Raji (cell line): ENCODE measurements around the gene KIRREL3.

Experiments
- POLR2A ChIP-seq: IDR thresholded peaks from 2 replicates; pipeline ENCODE4 v1.6.1; 2011; ENCODE audit warnings: low read depth, low read length, control low read depth; ENCODE audit not compliant: insufficient read depth

The KIRREL3 gene

DNA sequence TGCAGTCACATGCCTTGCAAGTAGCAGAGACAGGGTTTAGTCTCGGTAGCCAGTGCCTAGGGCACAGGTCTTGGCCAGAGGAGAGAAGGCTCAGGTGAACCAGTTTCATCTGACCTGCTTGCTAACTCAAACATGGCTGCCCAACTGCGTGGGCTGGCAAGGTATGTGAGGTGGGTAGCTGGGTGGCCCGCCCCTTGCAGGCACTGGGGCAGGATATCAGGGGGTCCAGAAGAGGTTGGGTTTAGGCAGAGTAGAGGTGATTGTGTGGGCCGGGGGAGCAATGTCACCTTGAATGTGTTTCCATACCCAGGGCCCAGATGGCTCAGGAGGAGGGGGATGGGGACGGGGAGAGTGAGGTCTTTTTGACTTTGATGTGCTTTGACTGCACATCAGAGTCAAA is 607.4 kb downstream of the KIRREL3 start:
- TF ChIP-seq POLR2A = no peak

DNA sequence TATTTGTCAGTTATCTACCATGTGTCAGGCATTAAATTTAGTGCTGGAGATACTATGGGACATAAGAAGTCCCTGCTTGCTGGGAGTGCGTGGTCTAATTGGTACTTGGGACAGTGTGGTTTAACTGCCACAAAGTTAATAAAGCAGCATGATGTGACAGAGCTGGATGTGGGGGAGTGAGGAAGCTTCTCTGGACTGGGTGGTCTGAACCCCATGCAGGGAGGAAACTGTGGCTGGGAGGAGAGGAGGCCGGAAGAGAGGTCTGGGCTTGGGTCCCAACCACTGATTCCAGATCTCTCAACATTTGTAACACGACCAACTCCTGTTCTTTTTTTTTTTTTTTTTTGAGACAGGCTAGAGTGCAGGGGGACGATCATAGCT is 607.9 kb downstream of the KIRREL3 start:
- no peak for TF ChIP-seq POLR2A

DNA sequence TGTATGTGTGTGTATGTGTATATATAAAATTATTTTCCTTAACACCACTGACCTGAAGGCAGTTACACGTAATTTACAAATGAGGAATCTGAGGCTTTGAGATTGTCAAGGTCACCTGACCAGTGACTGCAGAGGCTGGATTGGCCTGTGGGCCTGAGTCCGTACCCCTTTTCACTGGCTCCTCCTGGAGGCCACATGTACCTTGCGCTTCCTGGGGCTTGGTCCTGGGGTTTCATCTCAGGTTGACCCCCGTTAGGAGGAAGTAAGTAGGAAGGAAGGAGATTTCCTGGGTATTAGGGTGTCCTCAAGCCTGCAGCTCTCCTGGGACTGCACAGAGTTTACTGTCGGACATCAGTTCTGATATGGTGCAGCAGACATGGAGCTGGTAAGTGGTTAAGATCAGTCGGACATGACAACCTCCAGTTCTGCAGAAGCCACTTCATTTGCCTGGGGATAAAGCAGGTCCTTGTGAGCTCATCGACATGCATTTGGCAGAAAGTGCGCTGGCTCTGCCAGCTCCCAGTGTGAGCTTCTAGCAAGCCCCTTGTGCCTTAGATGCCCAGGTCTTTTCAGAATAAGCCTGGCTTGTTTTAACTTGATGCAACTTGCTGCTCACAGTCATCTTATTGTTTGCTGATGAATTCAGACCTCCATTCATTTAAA is 608.5 kb downstream of the KIRREL3 start:
- TF ChIP-seq POLR2A = no peak

DNA sequence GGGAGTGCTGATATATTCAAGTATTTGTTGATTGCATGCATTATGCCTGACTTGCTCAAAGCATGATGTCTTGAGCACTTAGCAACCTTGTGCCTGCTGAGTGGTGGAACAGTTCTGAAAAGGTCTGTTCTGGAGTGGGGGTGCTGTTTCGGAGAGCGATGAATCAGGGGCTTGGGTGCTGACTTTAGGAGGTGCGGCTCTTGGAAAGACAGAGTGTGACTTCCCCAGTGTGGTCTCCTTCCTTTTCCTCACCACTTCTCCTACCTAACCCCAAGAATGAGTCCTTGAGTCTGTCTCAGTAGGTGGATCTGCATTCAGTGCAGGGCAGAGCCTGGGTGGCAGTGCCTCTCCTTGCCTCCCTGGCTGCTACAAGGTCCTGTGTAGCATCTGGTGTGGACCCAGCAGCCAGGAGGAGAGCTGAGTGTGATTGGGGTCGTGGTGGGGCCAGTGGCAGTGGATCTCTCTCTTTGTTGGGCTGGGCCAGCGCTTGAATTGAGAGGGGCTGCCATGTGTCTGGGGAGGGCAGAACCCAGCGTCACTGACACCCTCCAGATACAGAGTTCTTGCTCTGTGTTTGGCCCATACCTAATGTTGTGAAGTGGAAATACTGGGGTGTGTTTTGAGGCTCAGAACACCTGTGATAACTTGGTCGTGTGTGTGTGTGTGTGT is 609.1 kb downstream of the KIRREL3 start:
- no peak for TF ChIP-seq POLR2A

DNA sequence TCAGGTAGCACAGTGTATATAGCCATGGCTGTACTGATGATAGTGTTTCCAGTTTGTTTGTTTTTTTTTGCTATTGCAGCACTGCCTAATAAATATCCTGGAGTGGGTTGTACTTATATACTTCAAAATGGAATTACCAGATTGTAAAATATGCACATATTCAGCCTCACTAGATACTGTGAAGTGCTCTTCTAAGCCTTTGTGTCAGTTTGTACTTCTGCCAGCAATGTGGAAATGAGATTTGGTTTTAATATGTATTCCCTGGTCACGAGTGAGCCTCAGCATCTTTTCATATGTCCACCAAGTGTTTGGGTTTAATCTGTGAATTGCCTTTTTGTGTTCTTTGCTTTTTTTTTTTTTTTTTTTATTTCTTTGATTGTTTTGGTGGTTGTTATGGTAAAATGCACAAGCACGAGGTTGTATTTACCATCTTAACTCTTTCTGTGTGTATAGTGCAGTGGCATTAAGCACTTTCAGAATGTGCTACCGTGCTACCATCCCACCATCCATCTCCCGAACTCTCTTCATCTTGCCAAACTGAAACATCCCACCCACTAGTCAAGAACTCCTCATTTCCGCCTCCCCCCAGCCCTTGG is 610.2 kb downstream of the KIRREL3 start:
- no peak for TF ChIP-seq POLR2A

DNA sequence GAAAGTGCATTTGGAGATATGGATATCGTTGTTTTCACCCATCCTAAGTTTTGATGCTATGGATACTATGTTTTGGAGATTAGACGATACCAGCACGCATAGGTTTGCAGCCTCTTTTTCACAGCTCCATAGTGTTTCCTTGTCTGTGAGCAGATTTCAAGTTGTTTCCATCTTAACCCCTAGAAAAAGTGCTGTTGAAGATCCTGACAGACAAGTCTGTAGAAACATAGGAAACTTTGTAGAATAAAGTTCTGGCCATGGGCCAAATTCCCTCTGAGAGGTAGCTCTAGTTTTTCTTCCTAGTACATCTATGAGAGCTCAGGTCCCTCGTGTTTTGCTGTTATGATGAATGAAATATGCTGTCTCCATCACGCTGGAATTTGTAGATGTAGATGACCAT is 612.7 kb downstream of the KIRREL3 start:
- no peak for TF ChIP-seq POLR2A

DNA sequence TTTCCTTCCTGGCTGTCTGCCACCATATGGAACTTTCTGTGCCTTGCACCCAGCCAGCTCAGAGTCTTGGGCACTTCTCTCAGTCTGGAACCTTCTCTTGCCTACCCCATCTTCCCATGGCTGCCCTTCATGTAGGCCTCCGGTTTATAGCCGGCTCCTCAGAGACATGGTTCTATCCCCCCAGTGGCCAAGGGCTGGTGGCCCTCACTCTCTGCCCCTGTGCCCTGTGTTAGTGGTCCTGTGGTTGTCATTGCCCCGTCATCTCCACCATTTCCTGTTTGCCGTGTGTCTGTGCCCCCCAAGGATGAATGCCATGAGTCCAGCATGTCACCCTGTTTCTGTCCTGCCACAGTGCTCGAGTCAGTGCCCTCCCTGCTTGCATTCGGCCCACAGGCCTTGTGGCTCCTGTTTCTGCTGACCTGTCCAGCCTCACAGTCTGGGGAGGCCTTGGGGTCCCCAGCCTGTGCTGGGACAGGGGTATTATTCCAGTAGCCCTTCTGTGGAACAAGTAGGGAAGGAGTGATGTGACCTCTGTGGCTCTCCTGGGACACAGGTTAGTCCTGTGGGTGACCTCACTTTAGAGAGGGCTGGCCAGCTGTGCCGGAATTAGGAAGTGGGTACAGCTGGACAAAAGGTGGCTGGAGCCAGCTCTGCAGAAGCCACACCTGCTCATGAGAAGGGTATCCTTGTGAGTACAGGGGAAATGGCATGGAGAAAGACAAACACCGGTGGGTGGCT is 614.4 kb downstream of the KIRREL3 start:
- no peak for TF ChIP-seq POLR2A

DNA sequence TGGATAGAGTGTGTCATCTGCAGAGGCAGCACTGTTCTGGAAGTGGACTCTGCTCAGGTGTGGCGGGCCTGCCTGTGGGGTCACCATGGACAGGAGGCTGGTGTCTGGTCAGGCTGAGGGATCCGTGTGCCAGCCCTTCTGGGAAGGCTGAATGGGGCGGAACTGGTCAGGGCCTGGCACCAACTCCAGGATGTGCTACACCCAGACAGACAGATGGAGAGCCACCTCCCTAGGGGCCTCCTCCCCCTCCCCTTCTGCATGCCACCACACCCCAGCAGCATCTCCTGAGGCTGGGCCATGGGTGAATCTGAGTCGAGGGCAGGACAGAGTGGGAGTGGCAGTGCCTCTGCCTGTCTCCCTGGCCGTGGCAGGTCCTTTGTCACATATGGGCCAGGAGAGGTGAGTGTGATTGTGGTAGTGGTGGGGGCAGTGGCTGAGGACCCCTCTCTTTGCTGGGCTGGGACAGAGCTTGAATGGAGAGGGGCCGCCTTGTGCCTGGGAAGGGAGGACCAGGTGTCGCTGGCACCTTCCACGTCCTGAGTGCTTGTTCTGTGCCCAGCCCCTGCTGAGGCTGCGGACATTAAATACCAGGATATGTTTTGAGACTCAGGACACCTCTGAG is 616.0 kb downstream of the KIRREL3 start:
- no peak for TF ChIP-seq POLR2A

DNA sequence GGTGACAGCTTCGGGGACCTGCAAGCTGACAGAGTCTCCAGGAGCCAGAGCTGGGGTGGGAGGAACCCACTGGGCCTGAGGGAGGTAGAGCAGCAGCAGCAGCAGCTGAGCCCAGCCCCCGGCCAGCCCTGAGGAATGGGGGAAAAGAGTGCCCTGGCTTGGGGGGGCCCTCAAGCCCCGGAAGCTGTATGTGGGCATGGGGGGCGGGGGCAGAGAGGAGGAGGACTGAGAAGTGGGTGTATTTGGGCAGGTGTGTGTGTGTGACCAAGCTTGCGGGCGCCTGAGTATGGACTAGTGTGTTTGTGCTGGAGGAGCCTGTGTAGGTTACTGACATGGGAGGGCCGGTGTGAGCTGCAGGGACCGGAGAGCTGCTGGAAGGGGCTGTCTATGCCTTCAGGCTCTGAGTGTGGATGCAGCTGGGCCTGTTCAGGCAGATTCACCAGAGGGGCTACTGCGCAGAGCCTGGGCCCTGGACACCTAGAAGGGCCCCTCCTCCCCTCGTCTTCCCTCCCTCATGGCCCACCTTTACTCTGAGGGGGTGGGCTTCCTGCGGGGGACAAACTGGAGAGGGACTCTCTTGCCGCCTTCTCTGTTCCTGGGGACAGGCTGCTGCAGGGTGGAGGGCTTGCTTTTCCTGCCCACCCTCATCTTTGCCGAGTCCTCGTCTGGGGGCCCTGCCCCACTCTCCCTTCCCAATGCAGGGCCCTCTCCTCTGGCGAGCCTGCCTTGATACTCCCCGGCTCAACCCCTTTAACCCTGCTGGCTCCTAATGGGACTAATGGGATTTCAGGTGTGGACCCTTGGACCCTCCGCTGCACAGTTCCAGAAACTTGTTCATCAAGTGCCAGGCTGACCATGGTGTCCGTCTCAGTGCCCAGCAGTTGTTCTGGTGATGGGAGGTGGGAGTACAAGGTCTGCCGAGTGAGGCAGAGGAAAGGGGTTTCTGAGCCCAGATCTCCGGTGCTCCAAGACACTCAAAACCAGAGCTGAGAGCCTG is 616.9 kb downstream of the KIRREL3 start:
- TF ChIP-seq POLR2A = no peak

DNA sequence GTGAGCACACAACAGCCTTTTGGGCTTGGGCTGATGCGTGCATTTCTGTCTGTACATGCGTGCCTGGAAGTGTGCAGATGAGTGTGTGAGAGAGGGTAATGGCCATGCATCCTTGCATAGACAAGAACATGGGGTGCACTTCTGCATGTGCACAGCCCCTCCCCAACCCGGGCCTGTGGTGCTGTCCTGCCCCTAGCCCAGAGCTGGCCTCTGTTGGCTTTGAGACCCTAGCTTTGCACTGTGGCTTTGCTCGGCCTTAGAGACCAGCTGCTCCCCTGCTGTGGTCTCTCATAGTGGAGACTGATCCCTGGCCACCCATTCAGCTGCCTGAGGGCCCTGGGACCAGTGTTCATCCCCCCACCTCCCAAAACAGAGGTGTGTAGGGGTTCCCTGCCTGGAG is 619.7 kb downstream of the KIRREL3 start:
- TF ChIP-seq POLR2A = no peak

DNA sequence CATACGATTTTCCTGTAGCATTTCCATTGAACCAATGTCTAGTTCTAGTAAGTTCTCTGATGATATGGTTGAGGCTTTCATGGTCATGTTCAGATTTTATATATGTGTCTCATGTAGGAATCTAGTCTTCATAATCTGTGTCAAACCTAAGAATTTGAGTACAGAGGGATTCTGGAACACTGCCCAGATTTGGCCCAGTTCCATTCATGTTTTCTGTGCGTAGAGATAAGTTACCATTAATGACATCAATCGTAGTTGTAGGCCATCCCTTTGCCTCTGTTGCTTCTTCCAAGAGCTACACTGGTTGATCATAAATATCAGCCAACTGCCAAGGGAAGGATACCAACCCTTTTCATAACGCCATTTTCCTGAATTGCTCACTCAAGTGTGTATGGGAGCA is 621.8 kb downstream of the KIRREL3 start:
- no peak for TF ChIP-seq POLR2A

DNA sequence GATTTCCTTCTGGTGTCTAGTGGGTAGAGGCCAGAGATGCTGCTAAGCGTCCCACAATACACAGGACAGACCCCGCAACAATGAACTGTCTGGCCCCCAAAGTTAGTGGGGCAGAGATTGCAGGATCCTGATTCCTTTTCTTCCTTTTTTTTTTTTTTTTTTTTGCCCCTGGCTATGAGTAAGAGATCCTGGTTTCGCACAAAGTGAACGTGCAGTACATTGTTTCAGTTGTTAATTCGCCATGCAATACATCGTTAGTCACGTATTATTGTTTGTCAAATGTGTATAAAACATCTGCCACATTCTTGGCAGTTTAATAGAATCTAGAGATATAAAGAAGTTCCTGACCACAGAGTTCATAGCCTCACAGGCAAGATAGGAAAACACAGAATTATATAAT is 624.8 kb downstream of the KIRREL3 start:
- no peak for TF ChIP-seq POLR2A
